ENCODE results near the gene WNK3.

GRCh38 chrX:54223581-54223980 is 134.3 kb downstream of the WNK3 start:
- TF ChIP-seq CTCF (IDR thresholded peaks at IDR 0.05; ENCODE audit: low read length) (no peak), EZH2 (IDR thresholded peaks at IDR 0.05; ENCODE audit: borderline replicate concordance, low read length) (no peak)

All from OCI-LY1 (cell line).